ENCODE measurements around the gene LYPLAL1. TPM values are rescaled to one million over a fixed set of nuclear protein-coding genes. Genes with fewer than 3 reads are reported as not detected.
A peak's percentile ranks its signal among the peaks of the same experiment; 100 is the strongest.

The LYPLAL1 gene
- total and polyA plus RNA-seq, 9 of the 15 experiments (the other 6 are each of a cell fraction or from before 2014, with no cell fraction given), result 14.9 to 179 (median 46.3) TPM

GRCh38 chr1:219173434-219173757 lies 282 bp upstream of the LYPLAL1 start:
- H3K79me2 ChIP-seq (ENCODE audit: control insufficient read depth, insufficient read depth, low read length), result peaks cover 43% of the 10 kb centered on the region
- WGBS (ENCODE audit: insufficient coverage, low coverage, missing lambda C conversion rate), result 4% methylated on average over 6 of the region's 6 CpGs
- FAIRE-seq (no peak), ATAC-seq (no peak), DNase-seq (ENCODE audit: extremely low read depth in 1 of 4, low spot score in 3 of 4) (no peak)
- H4K20me1 ChIP-seq (replicated peaks; ENCODE audit: control insufficient read depth, insufficient read depth, low read length), result 0 out of 2 replicates have a peak, but pooled peaks cover 4% of the 10 kb centered on the region
- peaks cover 2% of the 10 kb centered on the region; the same call in 1 of the 2 replicates for H3K9me3 ChIP-seq (replicated peaks; ENCODE audit: control insufficient read depth, insufficient read depth, low read depth, low read length)
- H3K4me2 ChIP-seq (ENCODE audit: insufficient read depth, low read length), result peak overlapping the region; percentile 96
- H3K9ac ChIP-seq (ENCODE audit: insufficient read depth in 1 of 2, low read depth in 2 of 2, low read length in 2 of 2), result peak overlapping the region; percentile 89 to 95
- H3K4me1 ChIP-seq (replicated peaks in 1 of 2; ENCODE audit: control insufficient read depth in 2 of 2, insufficient read depth in 2 of 2, low read length in 2 of 2), result peaks cover 9 to 10% of the 10 kb centered on the region in 2 experiments; a peak in 3 of 5 replicates
- H2AFZ ChIP-seq (ENCODE audit: low read depth, low read length), result peak overlapping the region; percentile 82
- intact Hi-C loops (cut with micrococcal nuclease) (loop anchor here (1.0 to 10.0 kb wide), 2 partner anchors 52 to 869 kb away; no protein-coding TSS in a partner anchor), in situ Hi-C loops (cut with MboI) (no loop called here)
- peak overlapping the region; percentile 83 for H3K27ac ChIP-seq (ENCODE audit: extremely low read depth, low read depth, low read length)
- POLR2A ChIA-PET, result interaction anchor here (0.6 to 4.6 kb wide), 10 partner anchors 11 to 1445 kb away, joined by 3 to 40 read pairs (median 4); no protein-coding TSS in a partner anchor
- H3K27me3 ChIP-seq (ENCODE audit: control insufficient read depth in 2 of 2, insufficient read depth in 2 of 2, low read length in 2 of 2), result no peaks in the 10 kb centered on the region
- no TSS peak for BruUV-seq (replicated peaks)
- H3K36me3 ChIP-seq (ENCODE audit: control insufficient read depth, insufficient read depth, low read length), result peaks cover 13% of the 10 kb centered on the region
- CTCF ChIA-PET (ENCODE audit: low intra/inter-chr PET ratio), result no interaction called here
- H3K4me3 ChIP-seq, result peak overlapping the region; percentile 70; the same call in 1 of the 2 replicates
- no peaks in the 10 kb centered on the region for H3K9me1 ChIP-seq (ENCODE audit: control insufficient read depth, insufficient read depth, low read length)
- no peak for TF ChIP-seq HDGF (IDR thresholded peaks at IDR 0.05)
- TF ChIP-seq SMAD4 (CRISPR knock-in tag; conservative IDR thresholded peaks at IDR 0.05), result 0 out of 2 replicates have a peak, but pooled peaks have one; percentile 17
- TF ChIP-seq CEBPB (tag; IDR thresholded peaks at IDR 0.05), result no peak
- TF ChIP-seq RFX1 (IDR thresholded peaks at IDR 0.05), result no peak
- TF ChIP-seq ZBTB7A (IDR thresholded peaks at IDR 0.05; ENCODE audit: borderline replicate concordance, control insufficient read depth, low read depth, low read length), result no peak
- TF ChIP-seq ZNF395 (CRISPR knock-in tag; IDR thresholded peaks at IDR 0.05), result no peak
- TF ChIP-seq EGR1 (conservative IDR thresholded peaks at IDR 0.05), result no peak
- TF ChIP-seq MIER1 (IDR thresholded peaks at IDR 0.05; ENCODE audit: low read depth), result no peak
- TF ChIP-seq ZNF740 (CRISPR knock-in tag; IDR thresholded peaks at IDR 0.05), result no peak
- no peak for TF ChIP-seq ZNF740 (tag; IDR thresholded peaks at IDR 0.05)
- no peak for TF ChIP-seq RNF2 (IDR thresholded peaks at IDR 0.05)
- TF ChIP-seq ZKSCAN3 (CRISPR knock-in tag; IDR thresholded peaks at IDR 0.05), result no peak
- peak in 1 of 2 experiments; percentile 84; a peak in 2 of 4 replicates for TF ChIP-seq SRF (CRISPR knock-in tag; IDR thresholded peaks at IDR 0.05)
- no peak for TF ChIP-seq BHLHE40 (IDR thresholded peaks at IDR 0.05; ENCODE audit: low read length)
- no peak for TF ChIP-seq TAF15 (IDR thresholded peaks at IDR 0.05; ENCODE audit: low read depth, low read length)
- TF ChIP-seq, protein P1, sequence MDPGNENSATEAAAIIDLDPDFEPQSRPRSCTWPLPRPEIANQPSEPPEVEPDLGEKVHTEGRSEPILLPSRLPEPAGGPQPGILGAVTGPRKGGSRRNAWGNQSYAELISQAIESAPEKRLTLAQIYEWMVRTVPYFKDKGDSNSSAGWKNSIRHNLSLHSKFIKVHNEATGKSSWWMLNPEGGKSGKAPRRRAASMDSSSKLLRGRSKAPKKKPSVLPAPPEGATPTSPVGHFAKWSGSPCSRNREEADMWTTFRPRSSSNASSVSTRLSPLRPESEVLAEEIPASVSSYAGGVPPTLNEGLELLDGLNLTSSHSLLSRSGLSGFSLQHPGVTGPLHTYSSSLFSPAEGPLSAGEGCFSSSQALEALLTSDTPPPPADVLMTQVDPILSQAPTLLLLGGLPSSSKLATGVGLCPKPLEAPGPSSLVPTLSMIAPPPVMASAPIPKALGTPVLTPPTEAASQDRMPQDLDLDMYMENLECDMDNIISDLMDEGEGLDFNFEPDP (CRISPR knock-in tag; IDR thresholded peaks at IDR 0.05), result no peak
- TF ChIP-seq ELK3 (CRISPR knock-in tag; IDR thresholded peaks at IDR 0.05), result peak; percentile 60; the same call in 1 of the 2 replicates
- TF ChIP-seq PHF20 (IDR thresholded peaks at IDR 0.05; ENCODE audit: partially characterized antibody), result no peak
- no peak for TF ChIP-seq KDM4B (IDR thresholded peaks at IDR 0.05; ENCODE audit: borderline replicate concordance in 2 of 2, low read depth in 1 of 2)
- no peak for TF ChIP-seq LCOR (CRISPR knock-in tag; IDR thresholded peaks at IDR 0.05)
- TF ChIP-seq EP300 (IDR thresholded peaks at IDR 0.05; ENCODE audit: low read length), result no peak
